Uterus (tissue), 2 donors: ENCODE measurements around the gene CCR7.

ENCODE experiments used
- POLR2A ChIP-seq, 2 donors: fragments of 450-650 bp; IDR thresholded peaks; one replicate each; pipeline ENCODE4 v1.6.1; 2016; ENCODE audit warnings: antibody characterized with exemption in 2 of 2, mild to moderate bottlenecking in 1 of 2, moderate library complexity in 1 of 2
- TF ChIP-seq, protein P1 (sequence below), 4 experiments: fragments of 200-600 bp in 2 of 4; fragments of 450-650 bp in 2 of 4; sonication (generic) in 2 of 4; IDR thresholded peaks; one replicate each; pipeline ENCODE4 v1.5.1; 2016 to 2019; ENCODE audit warnings: antibody characterized with exemption in 4 of 4, mild to moderate bottlenecking in 2 of 4, moderate library complexity in 1 of 4

DNA sequence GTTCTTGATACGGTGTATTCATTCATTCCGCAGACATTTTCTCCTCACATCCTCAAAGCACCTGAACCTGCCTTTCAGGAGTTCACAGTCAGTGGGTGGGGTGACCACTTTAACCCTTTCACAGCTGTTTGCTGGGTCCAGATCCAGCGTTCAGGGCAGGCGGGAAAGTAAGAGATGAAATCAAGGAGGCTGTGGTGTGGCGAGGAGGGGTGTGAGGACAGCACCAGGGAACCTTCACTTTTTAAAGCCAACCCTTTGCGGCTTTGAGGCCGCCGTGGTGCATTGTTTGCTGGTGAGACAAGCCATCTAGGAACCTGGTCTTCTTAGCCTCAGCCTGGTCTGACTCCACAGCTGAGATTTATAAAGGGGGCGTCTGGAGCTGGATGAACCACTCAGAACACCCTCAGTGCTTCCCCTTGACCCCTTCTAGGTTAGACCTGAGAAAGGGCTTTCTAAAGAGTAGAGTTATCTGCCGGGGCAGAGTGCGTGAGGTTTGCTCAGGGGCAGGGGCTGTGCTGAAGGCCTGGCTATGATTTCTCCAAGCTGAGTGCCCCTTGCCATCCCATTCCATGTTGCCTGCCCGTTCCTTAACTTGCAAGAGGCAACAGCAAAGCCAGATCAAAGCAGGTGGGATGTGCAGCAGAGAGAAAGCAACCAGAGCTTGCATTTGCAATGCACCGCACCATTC is 933 bp downstream of the CCR7 start:
- TF ChIP-seq, protein P1, sequence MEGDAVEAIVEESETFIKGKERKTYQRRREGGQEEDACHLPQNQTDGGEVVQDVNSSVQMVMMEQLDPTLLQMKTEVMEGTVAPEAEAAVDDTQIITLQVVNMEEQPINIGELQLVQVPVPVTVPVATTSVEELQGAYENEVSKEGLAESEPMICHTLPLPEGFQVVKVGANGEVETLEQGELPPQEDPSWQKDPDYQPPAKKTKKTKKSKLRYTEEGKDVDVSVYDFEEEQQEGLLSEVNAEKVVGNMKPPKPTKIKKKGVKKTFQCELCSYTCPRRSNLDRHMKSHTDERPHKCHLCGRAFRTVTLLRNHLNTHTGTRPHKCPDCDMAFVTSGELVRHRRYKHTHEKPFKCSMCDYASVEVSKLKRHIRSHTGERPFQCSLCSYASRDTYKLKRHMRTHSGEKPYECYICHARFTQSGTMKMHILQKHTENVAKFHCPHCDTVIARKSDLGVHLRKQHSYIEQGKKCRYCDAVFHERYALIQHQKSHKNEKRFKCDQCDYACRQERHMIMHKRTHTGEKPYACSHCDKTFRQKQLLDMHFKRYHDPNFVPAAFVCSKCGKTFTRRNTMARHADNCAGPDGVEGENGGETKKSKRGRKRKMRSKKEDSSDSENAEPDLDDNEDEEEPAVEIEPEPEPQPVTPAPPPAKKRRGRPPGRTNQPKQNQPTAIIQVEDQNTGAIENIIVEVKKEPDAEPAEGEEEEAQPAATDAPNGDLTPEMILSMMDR (IDR thresholded peaks at IDR 0.05), result no peak
- no peak for TF ChIP-seq POLR2A (IDR thresholded peaks at IDR 0.05)
